Measurements from ENCODE around the gene PAPOLA. TPM values are rescaled to one million over a fixed set of nuclear protein-coding genes. Genes with fewer than 3 reads are reported as not detected.
A peak's percentile ranks its signal among the peaks of the same experiment; 100 is the strongest.

PAPOLA gene
- total RNA-seq, 6 experiments from 2014 or later, result 115 to 148 (median 130) TPM

GRCh38 chr14:96582995-96583394, 80.8 kb downstream of the PAPOLA start:
- DNase-seq, result no peak
- Mint-ChIP-seq H3K9me3 (no peaks in the 10 kb centered on the region), H3K27me3 (ENCODE audit: insufficient read depth) (peaks cover 30% of the 10 kb centered on the region), H3K36me3 (ENCODE audit: low read depth) (no peaks in the 10 kb centered on the region), H3K27ac (no peak overlapping the region), H3K4me1 (ENCODE audit: low read depth) (no peaks in the 10 kb centered on the region), H3K4me3 (no peak overlapping the region)
- TF ChIP-seq CTCF (IDR thresholded peaks at IDR 0.05), result no peak

- peaks cover 33% of the 10 kb centered on the region for H3K27me3 Mint-ChIP-seq (ENCODE audit: insufficient read depth)
Observed at GRCh38 chr14:96583569-96584041, 81.4 kb downstream of the PAPOLA start.

GRCh38 chr14:96584199-96584906, 82.2 kb downstream of the PAPOLA start:
- peak; percentile 45; the same call in 1 of the 2 replicates for TF ChIP-seq CTCF (IDR thresholded peaks at IDR 0.05)
- Mint-ChIP-seq H3K9me3 (no peaks in the 10 kb centered on the region), H3K36me3 (ENCODE audit: low read depth) (no peaks in the 10 kb centered on the region), H3K27me3 (ENCODE audit: insufficient read depth) (peaks cover 40% of the 10 kb centered on the region), H3K4me3 (no peak overlapping the region), H3K4me1 (ENCODE audit: low read depth) (peaks cover 8% of the 10 kb centered on the region; the same call in 1 of the 2 replicates), H3K27ac (no peak overlapping the region)
- DNase-seq, result no peak

More at GRCh38 chr14:96583569-96584041, 81.4 kb downstream of the PAPOLA start:
- TF ChIP-seq CTCF (IDR thresholded peaks at IDR 0.05), result no peak
- Mint-ChIP-seq H3K9me3 (no peaks in the 10 kb centered on the region), H3K27ac (no peak overlapping the region), H3K4me3 (no peak overlapping the region), H3K36me3 (ENCODE audit: low read depth) (no peaks in the 10 kb centered on the region), H3K4me1 (ENCODE audit: low read depth) (peaks cover under 1% of the 10 kb centered on the region; the same call in 1 of the 2 replicates)
- no peak for DNase-seq

- no peak for DNase-seq
- no peaks in the 10 kb centered on the region for H3K36me3 Mint-ChIP-seq (ENCODE audit: low read depth)
- no peaks in the 10 kb centered on the region for H3K9me3 Mint-ChIP-seq
- no peak overlapping the region for H3K27ac Mint-ChIP-seq
- peaks cover 40% of the 10 kb centered on the region for H3K27me3 Mint-ChIP-seq (ENCODE audit: insufficient read depth)
- H3K4me1 Mint-ChIP-seq (ENCODE audit: low read depth), result peaks cover 15% of the 10 kb centered on the region; the same call in 1 of the 2 replicates
- no peak overlapping the region for H3K4me3 Mint-ChIP-seq
- no peak for TF ChIP-seq CTCF (IDR thresholded peaks at IDR 0.05)
Observed at GRCh38 chr14:96584907-96585671, 82.9 kb downstream of the PAPOLA start.

GRCh38 chr14:96585672-96586013, 83.5 kb downstream of the PAPOLA start:
- TF ChIP-seq CTCF (IDR thresholded peaks at IDR 0.05), result no peak
- H3K36me3 Mint-ChIP-seq (ENCODE audit: low read depth), result no peaks in the 10 kb centered on the region
- H3K27ac Mint-ChIP-seq, result no peak overlapping the region
- DNase-seq, result no peak
- H3K27me3 Mint-ChIP-seq (ENCODE audit: insufficient read depth), result peaks cover 40% of the 10 kb centered on the region
- H3K4me3 Mint-ChIP-seq, result no peak overlapping the region
- H3K9me3 Mint-ChIP-seq, result no peaks in the 10 kb centered on the region
- peaks cover 15% of the 10 kb centered on the region; the same call in 1 of the 2 replicates for H3K4me1 Mint-ChIP-seq (ENCODE audit: low read depth)
